GM21528 (cell line): ENCODE measurements around the gene TOMT.
"Not testable (repeated sequence)": the region's sequence is repeated elsewhere in the genome, so short reads cannot be mapped to it uniquely, and the experiment has no call there.

Experiments used
- ATAC-seq: cut with Tn5 transposase; IDR thresholded peaks from one replicate; pipeline ENCODE4 v1.9.1; 2021; ENCODE audit warnings: mild to moderate bottlenecking, moderate library complexity; ENCODE audit not compliant: unreplicated experiment, low FRiP score

The TOMT gene

GRCh38 chr11:72123117-72123653 lies 17.5 kb downstream of the TOMT start:
- ATAC-seq = no peak

DNA sequence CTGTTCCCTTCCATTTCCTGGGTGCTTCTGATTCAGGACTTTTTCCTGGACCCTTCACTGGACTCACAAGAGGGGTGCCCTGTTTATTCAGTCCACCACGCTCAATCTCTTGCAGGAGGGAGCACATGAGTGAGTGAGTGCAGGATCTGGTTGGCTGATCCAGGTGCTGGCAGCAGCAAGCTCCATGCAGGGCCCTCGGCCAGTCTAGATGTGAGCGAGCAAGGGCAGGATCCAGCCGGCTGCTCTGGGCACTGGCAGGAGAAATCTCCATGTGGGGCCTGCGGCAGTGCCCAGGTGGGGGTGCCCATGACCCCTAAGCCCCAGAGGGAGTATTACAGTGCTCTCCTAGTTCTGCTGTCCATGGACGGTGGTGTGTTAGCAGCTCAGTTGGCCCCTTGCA lies 18.3 kb downstream of the TOMT start:
- ATAC-seq = no peak

- no peak for ATAC-seq
These were observed 20.2 kb downstream of the TOMT start for GRCh38 chr11:72125956-72126355.

- ATAC-seq = no peak
These were observed 22.2 kb downstream of the TOMT start for GRCh38 chr11:72127923-72128322.

GRCh38 chr11:72129381-72129780 lies 23.7 kb downstream of the TOMT start:
- ATAC-seq = no peak

- ATAC-seq = no peak
These were observed 26.9 kb downstream of the TOMT start for GRCh38 chr11:72132646-72133045.

- not testable (repeated sequence) for ATAC-seq
These were observed 29.7 kb downstream of the TOMT start, which contains the start of gene FOLR3 for GRCh38 chr11:72135473-72135872. Gene FOLR3 (plus strand): TSS chr11:72135725. CDS start chr11:72135953, 228 bp downstream.

- ATAC-seq = no peak
These were observed 30.4 kb downstream of the TOMT start for GRCh38 chr11:72135891-72136683.

GRCh38 chr11:72136684-72137262 lies 31.0 kb downstream of the TOMT start:
- ATAC-seq = no peak

- ATAC-seq = no peak
These were observed 33.2 kb downstream of the TOMT start for GRCh38 chr11:72138821-72139390.

DNA sequence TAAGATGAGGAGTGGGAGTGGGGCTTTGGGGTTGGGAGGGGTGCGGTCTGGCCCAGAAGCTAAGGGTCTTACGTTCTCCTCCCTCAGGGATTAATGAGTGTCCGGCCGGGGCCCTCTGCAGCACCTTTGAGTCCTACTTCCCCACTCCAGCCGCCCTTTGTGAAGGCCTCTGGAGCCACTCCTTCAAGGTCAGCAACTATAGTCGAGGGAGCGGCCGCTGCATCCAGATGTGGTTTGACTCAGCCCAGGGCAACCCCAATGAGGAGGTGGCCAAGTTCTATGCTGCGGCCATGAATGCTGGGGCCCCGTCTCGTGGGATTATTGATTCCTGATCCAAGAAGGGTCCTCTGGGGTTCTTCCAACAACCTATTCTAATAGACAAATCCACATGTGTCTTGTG lies 33.8 kb downstream of the TOMT start:
- ATAC-seq = no peak

- ATAC-seq = no peak
These were observed 34.9 kb downstream of the TOMT start for GRCh38 chr11:72140661-72141060.

DNA sequence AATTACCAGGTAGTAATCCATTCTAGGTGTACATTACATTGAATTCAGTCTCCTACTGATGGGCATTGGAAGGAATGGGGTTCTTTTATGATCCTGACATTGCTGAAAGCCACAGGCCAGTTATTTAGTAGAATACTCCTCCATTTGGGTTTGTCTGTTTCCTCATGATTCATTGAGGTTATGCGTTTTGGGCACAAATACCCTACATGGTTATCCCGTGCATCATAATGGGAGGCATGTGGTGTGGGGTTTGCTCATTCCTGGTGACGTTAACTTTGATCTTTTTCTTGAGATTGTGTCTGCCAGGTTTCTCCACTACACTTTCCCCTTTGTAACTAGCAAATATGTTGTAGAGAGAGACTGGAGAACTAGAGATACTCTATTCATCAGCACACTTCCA lies 35.3 kb downstream of the TOMT start:
- ATAC-seq = no peak

DNA sequence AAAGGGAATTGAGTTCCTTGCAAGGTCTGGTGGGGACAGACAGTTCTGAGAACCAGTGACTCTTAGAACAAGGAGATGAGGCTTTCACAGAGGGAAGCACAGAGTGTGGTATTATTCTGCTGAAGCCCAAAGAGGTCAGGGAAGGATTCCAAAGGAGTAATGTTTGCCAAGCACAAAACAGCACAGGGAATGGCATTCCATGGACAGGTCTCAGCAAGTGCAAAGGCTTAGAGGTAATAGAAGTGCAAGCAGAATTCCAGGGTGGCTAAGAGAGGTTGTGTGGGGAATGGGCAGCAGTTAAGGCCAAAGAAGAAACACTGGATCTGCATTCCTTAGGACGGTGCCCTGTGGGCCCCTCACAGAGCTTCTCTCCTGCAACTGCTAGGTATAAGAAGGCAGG lies 36.4 kb downstream of the TOMT start:
- ATAC-seq = not testable (repeated sequence)

GRCh38 chr11:72142543-72142942 lies 36.8 kb downstream of the TOMT start:
- not testable (repeated sequence) for ATAC-seq

DNA sequence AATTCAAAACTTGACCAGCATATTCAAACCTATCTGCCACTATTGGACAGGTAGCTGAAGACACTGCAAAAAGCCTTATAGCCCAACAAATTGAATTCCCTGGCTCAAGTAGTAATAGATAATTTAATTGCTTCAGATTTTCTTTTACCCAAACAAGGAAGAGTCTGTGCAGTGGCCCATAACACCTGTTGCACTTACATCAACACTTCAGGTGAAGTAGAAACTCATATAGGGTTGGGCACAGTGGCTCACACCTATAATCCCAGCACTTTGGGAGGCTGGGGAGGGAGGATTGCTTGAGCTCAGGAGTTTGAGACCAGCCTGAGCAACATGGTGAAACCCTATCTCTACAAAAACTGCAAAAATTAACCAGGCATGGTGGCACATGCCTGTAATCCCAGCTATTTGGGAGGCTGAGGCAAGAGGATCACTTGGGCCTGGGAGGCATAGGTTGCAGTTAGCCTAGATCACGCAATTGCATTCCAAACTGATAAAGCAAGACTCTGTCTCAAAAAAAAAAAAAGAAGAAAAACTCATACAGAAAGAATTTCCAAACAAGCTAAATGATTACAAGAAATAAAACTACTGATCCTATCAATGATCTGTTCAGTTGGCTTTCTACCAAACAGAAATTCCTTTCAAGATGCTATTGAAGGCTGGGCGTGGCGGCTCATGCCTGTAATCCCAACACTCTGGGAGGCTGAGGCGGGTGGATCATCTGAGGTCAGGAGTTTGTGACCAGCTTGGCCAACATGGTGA lies 39.3 kb downstream of the TOMT start:
- no peak for ATAC-seq

- ATAC-seq = no peak
These were observed 40.9 kb downstream of the TOMT start for GRCh38 chr11:72146625-72147024.

GRCh38 chr11:72150882-72151281 lies 45.2 kb downstream of the TOMT start:
- no peak for ATAC-seq

DNA sequence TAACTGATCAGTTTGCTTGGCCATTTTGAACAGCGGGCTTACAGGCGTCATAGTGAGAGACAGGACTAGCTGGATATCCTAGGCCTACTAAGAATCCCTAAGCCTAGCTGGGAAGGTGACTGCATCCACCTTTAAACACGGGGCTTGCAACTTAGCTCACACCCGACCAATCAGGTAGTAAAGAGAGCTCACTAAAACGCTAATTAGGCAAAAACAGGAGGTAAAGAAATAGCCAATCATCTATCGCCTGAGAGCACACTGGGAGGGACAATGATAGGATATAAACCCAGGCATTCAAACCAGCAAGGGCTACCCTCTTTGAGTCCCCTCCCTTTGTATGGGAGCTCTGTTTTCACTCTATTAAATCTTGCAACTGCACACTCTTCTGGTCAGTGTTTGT lies 48.1 kb downstream of the TOMT start:
- not testable (repeated sequence) for ATAC-seq

GRCh38 chr11:72154816-72155215 lies 49.1 kb downstream of the TOMT start:
- no peak for ATAC-seq

DNA sequence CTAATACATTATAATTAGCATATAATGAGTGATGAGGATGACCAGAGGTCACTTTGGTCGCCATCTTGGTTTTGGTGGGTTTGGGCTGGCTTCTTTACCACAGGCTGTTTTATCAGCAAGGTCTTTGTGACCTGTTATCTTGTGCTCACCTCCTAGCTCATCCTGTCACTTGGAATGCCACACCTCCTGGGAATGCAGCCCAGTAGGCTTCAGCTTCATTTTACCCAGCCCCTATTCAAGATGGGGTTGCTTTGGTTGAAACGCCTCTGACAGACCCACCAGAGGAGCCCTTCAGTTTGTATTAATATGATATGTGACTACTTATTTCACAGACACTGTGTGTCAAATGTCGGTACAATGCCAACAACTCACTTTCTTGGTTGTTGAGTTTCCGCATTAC lies 50.0 kb downstream of the TOMT start:
- ATAC-seq = no peak
